ENCODE data around the gene NUDT14.

The NUDT14 gene

GRCh38 chr14:105136401-105137322, 44.5 kb downstream of the NUDT14 start:
- in situ Hi-C loops (cut with HindIII; ENCODE audit: low sequenced_read_pairs), result no loop called here

GRCh38 chr14:105135700-105136395, 45.3 kb downstream of the NUDT14 start:
- in situ Hi-C loops (cut with HindIII; ENCODE audit: low sequenced_read_pairs), result no loop called here

GRCh38 chr14:105132921-105133654, 48.0 kb downstream of the NUDT14 start:
- in situ Hi-C loops (cut with HindIII; ENCODE audit: low sequenced_read_pairs), result no loop called here

- in situ Hi-C loops (cut with HindIII; ENCODE audit: low sequenced_read_pairs), result no loop called here
Observed at GRCh38 chr14:105131241-105131640, 49.9 kb downstream of the NUDT14 start.

GRCh38 chr14:105128059-105128458, 53.1 kb downstream of the NUDT14 start:
- in situ Hi-C loops (cut with HindIII; ENCODE audit: low sequenced_read_pairs), result no loop called here

GRCh38 chr14:105126981-105127329, 54.2 kb downstream of the NUDT14 start:
- in situ Hi-C loops (cut with HindIII; ENCODE audit: low sequenced_read_pairs), result no loop called here

- in situ Hi-C loops (cut with HindIII; ENCODE audit: low sequenced_read_pairs), result no loop called here
Observed at GRCh38 chr14:105126126-105126980, 54.8 kb downstream of the NUDT14 start.

- in situ Hi-C loops (cut with HindIII; ENCODE audit: low sequenced_read_pairs), result no loop called here
Observed at GRCh38 chr14:105124823-105125222, 56.3 kb downstream of the NUDT14 start.

GRCh38 chr14:105123981-105124765, 56.9 kb downstream of the NUDT14 start:
- in situ Hi-C loops (cut with HindIII; ENCODE audit: low sequenced_read_pairs), result no loop called here

- in situ Hi-C loops (cut with HindIII; ENCODE audit: low sequenced_read_pairs), result no loop called here
Observed at GRCh38 chr14:105123064-105123665, 57.9 kb downstream of the NUDT14 start.

Measured in DLD1 (cell line).